GM08714 (cell line): Measurements from ENCODE around the gene OR8B4.
"Not testable (repeated sequence)": the region's sequence is repeated elsewhere in the genome, so short reads cannot be mapped to it uniquely, and the experiment has no call there.

Source experiments
- H3K4me3 ChIP-seq: fragments of 200-500 bp; sonication (Bioruptor generic); 2 replicates; pipeline ENCODE4 v1.5.1; 2014; ENCODE audit warnings: mild to moderate bottlenecking, low read length, inconsistent platforms
- ZNF274 ChIP-seq: IDR thresholded peaks from 2 replicates; pipeline ENCODE4 v1.6.1; 2012; ENCODE audit warnings: mild to moderate bottlenecking, low read depth, low read length

OR8B4 gene

GRCh38 chr11:124441519-124441918 is 16.8 kb upstream of the OR8B4 start:
- no peak overlapping the region for H3K4me3 ChIP-seq
- no peak for TF ChIP-seq ZNF274

GRCh38 chr11:124441081-124441480 is 16.4 kb upstream of the OR8B4 start:
- TF ChIP-seq ZNF274 = no peak
- no peak overlapping the region for H3K4me3 ChIP-seq

GRCh38 chr11:124440608-124441007 is 15.9 kb upstream of the OR8B4 start:
- H3K4me3 ChIP-seq = no peak overlapping the region
- TF ChIP-seq ZNF274 = no peak

- no peak for TF ChIP-seq ZNF274
Measured at GRCh38 chr11:124434699-124435098, 10.0 kb upstream of the OR8B4 start.

GRCh38 chr11:124429599-124429998 is 4.9 kb upstream of the OR8B4 start:
- TF ChIP-seq ZNF274 = no peak
- no peak overlapping the region for H3K4me3 ChIP-seq

More at GRCh38 chr11:124434699-124435098, 10.0 kb upstream of the OR8B4 start:
- no peak overlapping the region for H3K4me3 ChIP-seq

- no peak overlapping the region for H3K4me3 ChIP-seq
- no peak for TF ChIP-seq ZNF274
Measured at GRCh38 chr11:124421043-124421442, 3.6 kb downstream of the OR8B4 start.

GRCh38 chr11:124415356-124415923 is 9.2 kb downstream of the OR8B4 start:
- no peak overlapping the region for H3K4me3 ChIP-seq
- no peak for TF ChIP-seq ZNF274

GRCh38 chr11:124409906-124410305 is 14.8 kb downstream of the OR8B4 start:
- no peak overlapping the region for H3K4me3 ChIP-seq
- no peak for TF ChIP-seq ZNF274

- no peak overlapping the region for H3K4me3 ChIP-seq
- TF ChIP-seq ZNF274 = no peak
Measured at GRCh38 chr11:124405581-124405980, 19.1 kb downstream of the OR8B4 start.

GRCh38 chr11:124403186-124403585 is 21.5 kb downstream of the OR8B4 start:
- not testable (repeated sequence) for H3K4me3 ChIP-seq

- no peak for TF ChIP-seq ZNF274
- H3K4me3 ChIP-seq = no peak overlapping the region
Measured at GRCh38 chr11:124402326-124402922, 22.2 kb downstream of the OR8B4 start.

GRCh38 chr11:124398924-124399323 is 25.7 kb downstream of the OR8B4 start, which contains the start of gene OR8B3:
OR8B3 (minus strand) TSS chr11:124399024; CDS start chr11:124397351, 1,673 bp downstream.
- TF ChIP-seq ZNF274 = no peak

GRCh38 chr11:124396847-124397246 is 27.8 kb downstream of the OR8B4 start:
- not testable (repeated sequence) for H3K4me3 ChIP-seq

More at GRCh38 chr11:124398924-124399323, 25.7 kb downstream of the OR8B4 start, which contains the start of gene OR8B3:
- H3K4me3 ChIP-seq = no peak within 1 kb of the TSS

GRCh38 chr11:124394408-124394807 is 30.3 kb downstream of the OR8B4 start:
- TF ChIP-seq ZNF274 = no peak
- H3K4me3 ChIP-seq = no peak overlapping the region

- no peak for TF ChIP-seq ZNF274
- H3K4me3 ChIP-seq = no peak within 1 kb of the TSS
Measured at GRCh38 chr11:124384399-124384798, 40.3 kb downstream of the OR8B4 start, which contains the start of gene OR8B2. OR8B2 (minus strand) TSS chr11:124384499; CDS start chr11:124383343, 1,156 bp downstream.

- not testable (repeated sequence) for H3K4me3 ChIP-seq
Measured at GRCh38 chr11:124382857-124383256, 41.8 kb downstream of the OR8B4 start.

GRCh38 chr11:124380585-124380984 is 44.1 kb downstream of the OR8B4 start:
- no peak for TF ChIP-seq ZNF274
- no peak overlapping the region for H3K4me3 ChIP-seq
